Mesothelial cell of epicardium (in vitro differentiated cells): ENCODE measurements around the gene NUDT12. TPM values are rescaled to one million over a fixed set of nuclear protein-coding genes. Genes with fewer than 3 reads are reported as not detected.

ENCODE experiments used
- DNase-seq, 2 experiments: peaks; one replicate each; pipeline ENCODE4 v3.0.0; 2021; ENCODE audit warnings: low spot score in 2 of 2; ENCODE audit not compliant: unreplicated experiment in 2 of 2
- H3K27ac Mint-ChIP-seq: 2 replicates; pipeline ENCODE4 v1.8.0; 2021; ENCODE audit warnings: mixed read lengths
- H3K27me3 Mint-ChIP-seq: 2 replicates; pipeline ENCODE4 v1.8.0; 2021; ENCODE audit warnings: low read depth, mixed read lengths
- H3K36me3 Mint-ChIP-seq: 2 replicates; pipeline ENCODE4 v1.8.0; 2021; ENCODE audit warnings: mixed read lengths
- H3K4me1 Mint-ChIP-seq: 2 replicates; pipeline ENCODE4 v1.8.0; 2021; ENCODE audit warnings: mixed read lengths
- H3K4me3 Mint-ChIP-seq: 2 replicates; pipeline ENCODE4 v1.8.0; 2021; ENCODE audit warnings: mild to moderate bottlenecking, moderate library complexity, mixed read lengths
- H3K9me3 Mint-ChIP-seq: 2 replicates; pipeline ENCODE4 v1.8.0; 2021; ENCODE audit warnings: mixed read lengths
- total RNA-seq: library from RNA; stranded (reverse); gene quantifications from 3 replicates; pipeline ENCODE4 v1.2.1, GENCODE V29; 2021
- TF ChIP-seq, protein P1 (sequence below): fragments of 200-600 bp; sonication (generic); IDR thresholded peaks from one replicate; pipeline ENCODE4 v1.5.0; 2021; ENCODE audit warnings: antibody characterized with exemption; ENCODE audit not compliant: unreplicated experiment

Gene NUDT12
- total RNA-seq, 1 donor from 2014 or later, result 14.1 TPM

DNA sequence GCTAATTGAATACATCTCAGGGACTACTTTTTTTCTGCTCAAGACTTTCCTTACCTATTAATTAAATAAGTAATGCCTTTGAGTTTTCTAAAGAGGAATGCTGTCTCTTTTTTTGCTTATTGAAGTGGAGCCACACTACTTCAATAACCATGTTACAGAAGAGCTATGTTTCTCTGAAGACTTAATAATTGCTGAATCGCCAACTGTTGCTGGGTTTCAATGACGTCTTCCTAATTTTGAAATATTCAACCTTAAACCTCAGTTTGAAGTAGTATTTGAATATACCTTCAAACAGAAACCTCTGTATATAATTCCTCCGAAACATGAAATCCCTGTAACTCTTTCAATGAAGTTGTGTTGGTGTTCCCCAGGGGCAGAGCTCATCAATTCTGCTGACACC is 21.0 kb downstream of the NUDT12 start:
- DNase-seq, result no peak
- H3K4me3 Mint-ChIP-seq, result no peak overlapping the region
- TF ChIP-seq, protein P1, sequence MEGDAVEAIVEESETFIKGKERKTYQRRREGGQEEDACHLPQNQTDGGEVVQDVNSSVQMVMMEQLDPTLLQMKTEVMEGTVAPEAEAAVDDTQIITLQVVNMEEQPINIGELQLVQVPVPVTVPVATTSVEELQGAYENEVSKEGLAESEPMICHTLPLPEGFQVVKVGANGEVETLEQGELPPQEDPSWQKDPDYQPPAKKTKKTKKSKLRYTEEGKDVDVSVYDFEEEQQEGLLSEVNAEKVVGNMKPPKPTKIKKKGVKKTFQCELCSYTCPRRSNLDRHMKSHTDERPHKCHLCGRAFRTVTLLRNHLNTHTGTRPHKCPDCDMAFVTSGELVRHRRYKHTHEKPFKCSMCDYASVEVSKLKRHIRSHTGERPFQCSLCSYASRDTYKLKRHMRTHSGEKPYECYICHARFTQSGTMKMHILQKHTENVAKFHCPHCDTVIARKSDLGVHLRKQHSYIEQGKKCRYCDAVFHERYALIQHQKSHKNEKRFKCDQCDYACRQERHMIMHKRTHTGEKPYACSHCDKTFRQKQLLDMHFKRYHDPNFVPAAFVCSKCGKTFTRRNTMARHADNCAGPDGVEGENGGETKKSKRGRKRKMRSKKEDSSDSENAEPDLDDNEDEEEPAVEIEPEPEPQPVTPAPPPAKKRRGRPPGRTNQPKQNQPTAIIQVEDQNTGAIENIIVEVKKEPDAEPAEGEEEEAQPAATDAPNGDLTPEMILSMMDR, result no peak
- H3K27ac Mint-ChIP-seq, result no peak overlapping the region
- no peaks in the 10 kb centered on the region for H3K9me3 Mint-ChIP-seq
- H3K27me3 Mint-ChIP-seq, result no peaks in the 10 kb centered on the region
- peaks cover 7% of the 10 kb centered on the region for H3K4me1 Mint-ChIP-seq
- no peaks in the 10 kb centered on the region for H3K36me3 Mint-ChIP-seq

DNA sequence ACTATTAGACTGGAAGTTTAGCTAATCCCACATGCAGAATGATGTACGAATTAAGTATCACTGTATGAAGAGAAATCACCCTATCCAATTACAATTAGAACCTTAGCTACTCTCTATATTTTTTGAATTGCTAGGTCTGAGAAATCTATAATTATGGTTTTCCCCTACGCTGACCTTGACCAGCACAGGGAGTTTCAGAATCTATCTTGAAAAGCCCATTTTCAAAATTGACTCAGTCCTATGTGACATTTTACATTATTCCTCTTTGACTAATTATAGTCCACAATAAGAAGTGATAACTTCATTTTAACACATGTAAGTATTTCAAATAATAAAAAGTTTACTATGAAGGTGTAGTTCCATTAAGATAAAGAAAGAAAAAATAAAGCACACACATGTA is 21.5 kb downstream of the NUDT12 start:
- no peak overlapping the region for H3K27ac Mint-ChIP-seq
- no peaks in the 10 kb centered on the region for H3K27me3 Mint-ChIP-seq
- H3K36me3 Mint-ChIP-seq, result no peaks in the 10 kb centered on the region
- DNase-seq, result no peak
- no peak overlapping the region for H3K4me3 Mint-ChIP-seq
- H3K9me3 Mint-ChIP-seq, result no peaks in the 10 kb centered on the region
- H3K4me1 Mint-ChIP-seq, result peaks cover 7% of the 10 kb centered on the region
- TF ChIP-seq, protein P1, result no peak

DNA sequence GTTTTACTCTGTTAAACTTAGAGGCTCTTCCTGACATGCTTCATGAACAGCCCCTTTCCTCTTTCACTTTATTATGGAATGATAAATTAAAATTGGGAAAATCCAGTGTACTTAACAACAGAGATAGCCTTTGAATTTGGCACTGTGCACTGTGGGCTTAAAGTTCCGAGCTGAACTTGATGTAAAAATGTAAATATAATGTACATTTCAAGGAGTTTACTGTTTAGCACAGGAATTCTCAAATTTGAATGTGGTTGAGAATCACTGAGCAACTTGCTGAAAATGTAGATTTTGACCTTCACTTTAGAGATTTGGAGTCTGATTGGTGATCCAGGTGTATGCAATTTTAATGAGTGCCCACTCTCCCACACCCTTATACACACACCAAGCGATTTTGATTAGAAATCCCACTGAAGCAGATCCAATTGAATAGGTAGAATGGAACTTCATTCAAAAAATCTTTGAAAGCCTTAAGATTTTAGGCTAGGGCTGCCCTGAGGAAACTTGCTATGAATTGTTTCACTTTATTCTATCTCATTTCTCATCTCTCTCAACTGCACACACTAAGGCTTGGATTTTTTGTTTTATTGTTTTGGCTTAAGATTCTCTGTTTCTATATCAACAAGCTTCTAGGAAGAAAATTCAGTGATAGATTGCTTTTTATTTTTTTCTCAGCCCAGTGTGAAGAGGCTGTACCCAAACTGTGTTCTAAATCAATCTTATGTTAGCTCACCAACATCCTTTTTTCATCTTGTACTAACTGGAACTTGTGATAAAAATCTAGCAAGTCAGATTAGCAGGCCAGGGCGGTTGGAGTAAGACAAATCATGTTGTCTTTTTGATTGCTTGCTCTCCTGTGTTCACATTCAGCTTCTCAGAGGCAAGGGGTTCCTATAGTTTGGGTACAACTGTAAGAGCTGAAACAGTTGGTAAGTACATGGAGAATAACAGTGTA is 22.9 kb downstream of the NUDT12 start:
- no peaks in the 10 kb centered on the region for H3K9me3 Mint-ChIP-seq
- H3K36me3 Mint-ChIP-seq, result no peaks in the 10 kb centered on the region
- H3K27ac Mint-ChIP-seq, result no peak overlapping the region
- DNase-seq, result no peak
- H3K4me3 Mint-ChIP-seq, result no peak overlapping the region
- H3K4me1 Mint-ChIP-seq, result peaks cover 7% of the 10 kb centered on the region
- H3K27me3 Mint-ChIP-seq, result no peaks in the 10 kb centered on the region
- TF ChIP-seq, protein P1, result no peak

DNA sequence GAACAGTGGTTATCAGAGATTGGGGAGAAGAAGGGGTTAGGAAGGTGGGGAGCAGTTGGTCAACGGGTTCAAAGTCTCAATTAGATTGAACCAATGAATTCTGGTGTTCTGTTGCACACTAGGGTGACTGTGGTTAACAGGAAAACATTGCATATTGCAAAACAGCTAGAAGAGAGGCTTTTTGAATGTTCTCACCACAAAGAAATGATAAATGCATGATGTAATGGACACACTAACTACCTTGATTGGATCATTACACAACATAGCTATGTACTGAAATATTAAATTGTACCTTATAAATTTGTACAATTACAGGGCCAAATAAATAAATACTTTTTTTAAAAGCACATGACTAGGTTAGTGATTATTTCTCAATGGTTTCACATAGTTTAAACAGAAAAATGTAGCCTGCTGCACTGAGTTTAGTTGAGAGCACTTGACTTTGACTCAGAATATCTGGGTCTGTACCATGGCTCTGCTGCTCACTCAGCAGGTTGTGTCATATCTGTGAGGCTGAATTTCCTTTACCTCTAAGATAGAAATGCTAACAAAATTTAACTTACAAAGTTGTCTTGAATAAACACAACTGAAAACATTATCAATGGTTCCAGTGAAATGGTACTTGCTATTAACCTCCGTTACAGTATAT is 30.4 kb downstream of the NUDT12 start:
- Mint-ChIP-seq H3K27me3 (no peaks in the 10 kb centered on the region), H3K27ac (no peak overlapping the region), H3K4me3 (no peak overlapping the region), H3K36me3 (no peaks in the 10 kb centered on the region), H3K9me3 (peaks cover 6% of the 10 kb centered on the region), H3K4me1 (no peaks in the 10 kb centered on the region)
- no peak for DNase-seq
- TF ChIP-seq, protein P1, result no peak

DNA sequence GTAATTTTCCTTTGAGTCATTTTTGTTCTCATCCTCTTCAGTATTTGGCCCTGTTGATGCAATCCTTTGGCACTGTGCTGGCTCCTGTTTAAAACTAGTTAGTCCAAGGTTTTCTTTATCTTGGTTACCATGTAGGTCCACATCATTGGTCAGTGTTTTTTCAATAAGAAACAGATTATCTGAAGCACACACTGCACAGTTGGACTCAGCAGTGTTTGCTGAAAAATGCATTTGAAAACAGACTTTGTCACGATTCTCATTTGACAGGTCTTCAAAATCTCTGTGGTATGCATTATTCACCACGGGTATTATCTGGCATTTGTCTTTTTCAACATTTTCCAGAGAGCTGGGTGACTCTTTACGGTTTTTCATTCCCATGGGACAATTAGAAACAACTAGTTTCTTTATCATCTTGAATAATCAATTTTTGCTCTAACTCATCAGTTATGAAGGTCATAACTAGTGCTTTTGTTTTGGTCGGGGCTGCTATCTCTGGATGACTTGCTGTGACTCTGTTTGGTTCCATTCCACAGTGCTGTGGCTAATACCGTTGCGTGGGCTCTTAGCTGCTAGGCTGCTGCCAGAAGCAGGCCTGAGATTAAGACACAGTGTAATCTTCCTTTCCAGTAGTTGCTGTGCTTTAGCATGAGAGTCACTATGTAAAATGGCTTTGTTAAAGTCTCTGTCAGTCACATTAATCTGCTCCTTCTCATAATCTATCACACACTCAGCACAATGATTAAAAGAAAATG is 36.2 kb downstream of the NUDT12 start:
- H3K27me3 Mint-ChIP-seq, result no peaks in the 10 kb centered on the region
- H3K9me3 Mint-ChIP-seq, result no peaks in the 10 kb centered on the region
- H3K27ac Mint-ChIP-seq, result no peak overlapping the region
- no peak for DNase-seq
- no peak overlapping the region for H3K4me3 Mint-ChIP-seq
- H3K4me1 Mint-ChIP-seq, result no peaks in the 10 kb centered on the region
- H3K36me3 Mint-ChIP-seq, result no peaks in the 10 kb centered on the region
- TF ChIP-seq, protein P1, result no peak
